Measurements from ENCODE around the gene CELF6.

GRCh38 chr15:72341361-72341760 lies 21.4 kb upstream of the CELF6 start:
- TF ChIP-seq CTCF (IDR thresholded peaks at IDR 0.05; ENCODE audit: insufficient read depth, low read length), result no peak
- TF ChIP-seq GABPA (IDR thresholded peaks at IDR 0.05; ENCODE audit: low read depth), result no peak
- TF ChIP-seq, protein P1, sequence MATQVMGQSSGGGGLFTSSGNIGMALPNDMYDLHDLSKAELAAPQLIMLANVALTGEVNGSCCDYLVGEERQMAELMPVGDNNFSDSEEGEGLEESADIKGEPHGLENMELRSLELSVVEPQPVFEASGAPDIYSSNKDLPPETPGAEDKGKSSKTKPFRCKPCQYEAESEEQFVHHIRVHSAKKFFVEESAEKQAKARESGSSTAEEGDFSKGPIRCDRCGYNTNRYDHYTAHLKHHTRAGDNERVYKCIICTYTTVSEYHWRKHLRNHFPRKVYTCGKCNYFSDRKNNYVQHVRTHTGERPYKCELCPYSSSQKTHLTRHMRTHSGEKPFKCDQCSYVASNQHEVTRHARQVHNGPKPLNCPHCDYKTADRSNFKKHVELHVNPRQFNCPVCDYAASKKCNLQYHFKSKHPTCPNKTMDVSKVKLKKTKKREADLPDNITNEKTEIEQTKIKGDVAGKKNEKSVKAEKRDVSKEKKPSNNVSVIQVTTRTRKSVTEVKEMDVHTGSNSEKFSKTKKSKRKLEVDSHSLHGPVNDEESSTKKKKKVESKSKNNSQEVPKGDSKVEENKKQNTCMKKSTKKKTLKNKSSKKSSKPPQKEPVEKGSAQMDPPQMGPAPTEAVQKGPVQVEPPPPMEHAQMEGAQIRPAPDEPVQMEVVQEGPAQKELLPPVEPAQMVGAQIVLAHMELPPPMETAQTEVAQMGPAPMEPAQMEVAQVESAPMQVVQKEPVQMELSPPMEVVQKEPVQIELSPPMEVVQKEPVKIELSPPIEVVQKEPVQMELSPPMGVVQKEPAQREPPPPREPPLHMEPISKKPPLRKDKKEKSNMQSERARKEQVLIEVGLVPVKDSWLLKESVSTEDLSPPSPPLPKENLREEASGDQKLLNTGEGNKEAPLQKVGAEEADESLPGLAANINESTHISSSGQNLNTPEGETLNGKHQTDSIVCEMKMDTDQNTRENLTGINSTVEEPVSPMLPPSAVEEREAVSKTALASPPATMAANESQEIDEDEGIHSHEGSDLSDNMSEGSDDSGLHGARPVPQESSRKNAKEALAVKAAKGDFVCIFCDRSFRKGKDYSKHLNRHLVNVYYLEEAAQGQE (IDR thresholded peaks at IDR 0.05; ENCODE audit: insufficient replicate concordance, low read depth), result no peak
